T-helper 2 cell treated with Interferon-gamma antibody and Interleukin-4, amounts not matched to agents 100 ng/mL and 5 ng/mL, for 36 hours (primary cell): ENCODE results near the gene ADRA2B. TPM values are rescaled to one million over a fixed set of nuclear protein-coding genes. Genes with fewer than 3 reads are reported as not detected.
"Not testable (repeated sequence)": the region's sequence is repeated elsewhere in the genome, so short reads cannot be mapped to it uniquely, and the experiment has no call there.

Source experiments
- intact Hi-C: fragments of 100-400 bp; cut with micrococcal nuclease; formaldehyde crosslinking; loops from one replicate; pipeline ENCODE4 v1.15.1; 2023
- total RNA-seq: library from RNA; stranded (reverse); gene quantifications from 2 replicates; pipeline ENCODE4 v1.2.3, GENCODE V29; 2022

The ADRA2B gene
- total RNA-seq, 1 donor from 2014 or later: 0.07 TPM

- intact Hi-C loops: no loop called here
These were observed 25.1 kb downstream of the ADRA2B start for GRCh38 chr2:96091141-96091710.

DNA sequence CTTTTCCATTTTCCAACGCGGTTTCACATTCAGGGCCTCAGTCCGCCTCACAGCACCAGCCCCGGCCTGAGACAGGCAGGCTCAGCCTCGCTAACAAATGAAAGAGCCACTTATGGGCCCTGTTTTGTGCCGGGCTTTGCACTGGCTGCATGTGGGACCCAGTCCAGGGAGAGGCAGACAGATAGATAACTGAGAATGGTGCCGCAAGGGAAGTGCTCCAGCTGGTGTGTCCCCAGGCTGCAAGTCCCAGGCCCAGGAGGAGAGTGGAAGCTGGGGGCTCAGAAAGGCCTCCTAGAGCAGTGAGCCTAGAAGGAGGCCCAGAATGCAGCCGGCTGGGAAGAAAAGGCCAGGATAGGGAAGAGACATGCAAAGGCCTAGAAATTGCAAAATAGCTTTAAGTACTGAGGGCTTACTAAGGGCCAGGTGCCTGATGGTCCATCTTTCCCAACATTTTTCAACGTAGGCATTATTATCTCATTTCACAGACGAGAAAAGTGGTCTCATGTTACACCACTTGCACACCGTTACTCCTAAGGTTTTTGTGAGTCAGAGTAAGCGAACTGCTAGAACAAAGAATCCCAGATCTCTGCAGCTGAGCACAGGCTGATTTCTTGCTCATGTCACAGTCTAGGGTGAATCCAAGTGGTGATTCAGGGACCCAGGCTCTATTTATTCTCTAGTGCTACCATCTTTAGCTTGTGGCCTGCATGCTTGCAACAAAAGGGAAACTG is 26.0 kb downstream of the ADRA2B start:
- intact Hi-C loops: no loop called here

DNA sequence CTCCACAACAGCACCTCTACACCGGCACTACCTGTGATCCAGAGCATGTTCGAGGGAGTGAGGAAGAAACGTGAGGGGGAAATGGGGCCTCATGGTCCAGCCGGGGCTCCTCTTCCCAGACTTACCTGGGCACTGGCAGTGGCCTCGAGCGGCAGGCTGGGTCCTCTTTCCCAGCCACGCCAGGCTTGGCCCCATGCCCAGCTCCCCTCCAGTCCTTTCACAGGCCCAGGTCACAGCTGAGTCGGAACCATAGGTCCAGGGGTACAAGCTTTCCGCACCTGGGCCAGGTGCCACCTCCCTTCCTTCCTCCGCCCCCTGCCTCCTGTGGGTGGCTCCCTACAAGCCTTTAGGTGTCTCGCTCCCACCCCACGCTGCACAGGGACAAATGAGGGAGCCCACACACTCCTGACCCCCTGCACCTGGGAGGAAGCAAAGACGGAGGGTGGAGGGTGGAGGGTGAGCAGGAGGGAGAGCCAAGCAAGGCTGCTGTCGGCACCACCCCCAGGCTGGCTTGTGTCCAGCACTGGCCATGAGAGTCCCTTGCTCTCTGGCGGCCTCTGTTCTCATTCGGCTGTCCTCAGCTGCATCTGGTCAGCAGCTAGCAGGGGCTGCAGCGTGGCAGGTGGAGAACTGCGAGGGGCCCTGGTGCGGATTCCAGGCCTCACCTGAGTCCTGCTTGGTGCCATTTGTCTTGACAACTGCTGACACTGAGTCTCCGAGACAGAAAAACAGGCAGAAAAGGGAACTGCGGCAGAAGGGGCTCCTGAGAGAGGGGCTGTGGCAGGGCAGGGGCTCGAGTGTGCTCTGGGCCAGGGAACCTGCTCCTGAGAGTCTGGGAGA is 26.8 kb downstream of the ADRA2B start:
- intact Hi-C loops: no loop called here

GRCh38 chr2:96088340-96089335 is 27.7 kb downstream of the ADRA2B start:
- intact Hi-C loops: no loop called here

DNA sequence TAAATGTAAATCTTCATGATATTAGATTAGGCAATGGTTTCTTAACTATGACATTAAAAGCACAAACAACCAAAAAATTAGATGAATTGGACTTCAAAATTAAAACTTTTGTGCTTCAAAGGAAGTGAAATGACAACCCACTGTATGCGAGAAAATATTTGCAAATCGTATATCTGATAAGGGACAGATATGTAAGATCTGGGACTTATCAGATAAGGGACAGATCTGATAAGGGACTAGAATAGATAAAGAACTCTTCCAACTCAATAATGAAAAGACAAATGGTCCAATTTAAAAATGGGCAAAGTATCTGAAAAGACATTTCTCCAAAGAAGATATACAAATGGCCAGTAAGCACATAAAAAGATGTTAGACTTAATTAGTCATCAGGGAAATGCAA is 29.2 kb downstream of the ADRA2B start:
- intact Hi-C loops: no loop called here

GRCh38 chr2:96085541-96086355 is 30.6 kb downstream of the ADRA2B start:
- intact Hi-C loops: no loop called here

DNA sequence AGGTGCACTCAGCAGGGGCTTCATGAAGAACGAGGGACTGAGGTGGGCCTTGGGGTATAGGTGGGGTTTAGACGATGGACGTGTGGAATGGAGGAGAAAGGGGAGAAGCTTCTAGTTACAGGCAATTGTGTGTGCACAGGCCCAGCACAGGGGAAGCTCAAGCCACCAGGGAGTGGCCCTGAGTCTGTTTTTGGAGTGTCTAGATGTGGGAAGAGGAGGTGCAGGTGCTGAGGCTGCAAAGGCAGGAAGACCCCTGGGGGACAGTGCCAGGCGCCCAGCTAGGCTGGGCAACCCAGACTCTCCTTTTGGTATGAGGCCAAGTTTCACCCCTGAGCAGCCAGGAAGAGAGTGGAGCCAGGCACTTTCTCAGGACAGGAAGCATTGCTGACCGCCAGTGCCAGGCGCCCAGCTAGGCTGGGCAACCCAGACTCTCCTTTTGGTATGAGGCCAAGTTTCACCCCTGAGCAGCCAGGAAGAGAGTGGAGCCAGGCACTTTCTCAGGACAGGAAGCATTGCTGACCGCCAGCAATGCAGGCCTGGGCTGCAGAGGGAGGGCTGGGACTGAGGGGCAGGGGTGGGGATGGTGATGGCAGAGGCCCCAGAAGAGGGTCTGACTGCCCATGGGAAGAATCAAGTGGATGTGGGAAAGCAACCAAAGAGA is 31.4 kb downstream of the ADRA2B start:
- intact Hi-C loops: not testable (repeated sequence)

DNA sequence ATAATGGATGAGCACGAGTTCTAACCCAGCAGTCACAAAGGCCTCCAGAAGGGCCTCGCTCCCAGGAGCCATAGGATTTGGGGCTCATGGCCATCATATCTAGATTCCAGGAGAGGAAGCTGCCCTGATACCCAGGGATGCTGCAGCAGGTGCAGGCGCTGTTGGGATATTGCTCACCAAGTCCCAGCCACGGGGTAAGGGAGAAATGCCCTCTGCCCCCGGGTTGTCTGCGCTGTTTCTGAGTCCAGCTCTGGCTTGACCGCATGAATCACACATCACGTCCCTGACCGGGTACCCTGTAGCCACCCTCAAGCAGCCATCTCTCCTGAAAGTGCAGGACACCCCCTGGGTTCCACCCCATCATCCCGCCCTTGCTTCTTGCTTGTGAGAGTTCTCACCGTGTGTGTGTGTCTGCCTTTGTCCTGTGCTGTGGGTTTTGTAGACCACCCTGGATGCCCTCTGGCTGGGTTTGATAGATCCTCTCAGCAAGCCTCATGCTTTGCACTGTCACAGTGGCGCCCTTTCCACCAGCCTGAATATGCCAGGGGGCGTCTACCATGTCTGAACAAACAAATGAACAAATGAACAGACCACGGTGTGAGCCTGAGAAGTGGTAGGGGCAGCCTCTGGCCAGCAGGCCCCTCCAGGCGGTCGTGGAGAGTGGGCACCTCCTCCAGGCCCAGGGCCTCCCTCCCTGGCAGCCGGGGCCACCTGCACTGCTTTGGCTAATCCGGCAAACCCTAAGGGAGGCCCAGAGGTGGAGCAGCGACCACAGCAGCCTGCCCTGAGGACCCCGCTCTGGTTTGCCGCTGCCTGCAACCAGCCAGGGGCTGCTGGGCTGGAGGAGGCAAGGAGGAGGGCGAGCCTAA is 32.1 kb downstream of the ADRA2B start:
- intact Hi-C loops: no loop called here

GRCh38 chr2:96083064-96083939 is 33.1 kb downstream of the ADRA2B start:
- intact Hi-C loops: no loop called here

DNA sequence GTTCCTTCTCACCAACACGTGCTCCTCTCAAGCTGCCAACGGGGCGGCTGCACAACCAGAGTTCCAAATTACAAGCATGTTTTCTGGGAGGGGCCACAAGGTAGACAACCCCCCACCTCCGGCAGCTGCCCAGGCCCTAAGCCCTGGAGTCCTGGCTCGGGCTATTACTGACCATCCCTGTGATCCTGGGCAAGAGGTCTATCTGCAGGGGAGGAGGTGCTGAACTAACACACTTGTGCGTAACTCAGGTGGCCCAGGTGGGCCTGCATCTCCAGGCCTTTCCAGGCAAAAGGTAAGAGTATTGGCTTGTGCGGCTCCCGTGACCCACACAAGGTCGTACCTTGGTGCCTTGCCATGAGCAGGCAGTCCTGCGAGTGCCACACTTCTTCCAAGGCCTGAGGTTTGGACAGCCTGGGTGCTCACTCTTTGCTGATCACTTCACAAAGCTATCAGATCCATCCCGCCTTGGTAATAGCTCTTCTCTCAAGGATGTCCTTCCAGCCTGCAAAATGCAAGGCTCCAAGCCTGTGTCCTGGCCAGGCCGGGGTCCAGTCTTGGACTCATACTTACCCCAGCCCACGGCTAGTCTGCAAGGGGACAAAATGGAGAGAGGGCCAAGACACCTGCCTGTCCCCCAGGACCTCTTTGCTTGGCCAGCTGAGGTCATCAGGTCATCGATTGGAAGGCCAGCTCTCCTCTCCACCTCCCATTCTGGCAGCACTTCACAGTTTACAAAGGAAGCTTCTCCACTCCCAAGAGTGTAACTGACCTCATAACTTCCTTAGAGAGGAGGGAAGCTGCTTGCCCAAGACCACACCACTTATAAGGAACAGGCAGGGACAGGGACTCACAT is 33.9 kb downstream of the ADRA2B start:
- intact Hi-C loops: no loop called here

GRCh38 chr2:96081042-96081441 is 35.3 kb downstream of the ADRA2B start:
- intact Hi-C loops: no loop called here

GRCh38 chr2:96075199-96075771 is 41.1 kb downstream of the ADRA2B start:
- intact Hi-C loops: no loop called here

GRCh38 chr2:96074156-96074555 is 42.2 kb downstream of the ADRA2B start:
- intact Hi-C loops: no loop called here

DNA sequence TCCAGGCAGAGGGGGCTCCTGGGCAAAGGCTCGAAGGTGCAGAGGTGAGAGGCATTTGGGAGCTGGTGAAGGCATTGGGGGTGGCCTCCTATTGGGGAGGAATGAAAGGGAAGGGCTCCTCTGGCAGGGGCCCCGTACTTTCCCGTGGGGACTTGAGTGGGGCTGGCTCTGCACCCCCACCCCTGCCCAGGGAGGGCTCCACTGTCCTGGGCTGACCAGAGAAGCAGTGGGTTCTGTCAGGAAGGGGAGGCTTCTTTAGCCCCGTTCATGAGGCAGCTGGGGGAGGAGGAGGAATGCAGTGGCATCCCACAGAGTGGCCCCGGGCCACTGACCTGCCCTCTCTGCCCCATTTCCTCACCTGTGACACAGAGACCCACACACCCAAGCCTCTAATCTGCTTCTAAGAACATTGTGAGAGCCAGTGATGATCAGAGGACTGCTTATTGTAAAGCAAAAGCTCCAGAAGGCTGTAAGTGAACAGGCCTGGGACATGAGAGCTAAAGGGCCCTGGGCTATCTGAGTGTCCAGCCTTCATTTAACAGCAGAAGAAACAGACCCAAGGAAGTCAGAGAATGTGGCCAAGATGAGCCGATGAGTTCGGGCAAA is 43.1 kb downstream of the ADRA2B start:
- intact Hi-C loops: no loop called here

DNA sequence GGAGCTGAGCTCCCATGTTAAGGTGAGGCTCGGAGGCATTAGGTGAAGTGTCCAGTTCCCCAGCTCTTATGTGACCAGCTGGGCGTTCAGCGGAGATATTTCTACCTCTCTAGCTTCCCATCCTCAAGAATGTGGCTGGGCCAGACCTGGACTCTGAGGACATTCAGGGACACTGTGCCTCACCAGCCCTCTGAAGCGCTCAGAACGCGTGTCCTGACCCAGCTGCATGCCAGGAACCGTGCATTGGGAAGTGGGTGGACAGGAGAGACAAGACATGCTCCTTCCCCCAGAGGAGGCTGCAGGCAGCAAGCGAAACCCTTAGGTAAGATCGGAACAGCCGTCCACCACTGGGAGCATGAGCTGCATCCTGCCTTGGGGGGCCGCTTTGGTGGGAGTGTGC is 43.6 kb downstream of the ADRA2B start:
- intact Hi-C loops: no loop called here

- intact Hi-C loops: not testable (repeated sequence)
These were observed 44.3 kb downstream of the ADRA2B start for GRCh38 chr2:96071977-96072491.
